Osteoblast (primary cell): ENCODE measurements around the gene STAC3. TPM values are rescaled to one million over a fixed set of nuclear protein-coding genes. Genes with fewer than 3 reads are reported as not detected.

Source experiments
- DNase-seq: peaks from one replicate; pipeline ENCODE4 v3.0.0; 2011; ENCODE audit warnings: low spot score, mixed read lengths; ENCODE audit not compliant: insufficient read length; ENCODE audit errors: missing footprints
- H2AFZ ChIP-seq: 2 replicates; pipeline ENCODE4 v1.6.0; 2011; ENCODE audit warnings: mild to moderate bottlenecking, low read length
- H3K27ac ChIP-seq: 2 replicates; pipeline ENCODE4 v1.5.1; 2011; ENCODE audit warnings: mild to moderate bottlenecking, low read depth, low read length, moderate library complexity
- H3K27me3 ChIP-seq: 2 replicates; pipeline ENCODE4 v1.6.0; 2012; ENCODE audit warnings: mild to moderate bottlenecking, control low read depth, inconsistent platforms, low read length, moderate library complexity; ENCODE audit not compliant: insufficient read depth
- H3K36me3 ChIP-seq: 2 replicates; pipeline ENCODE4 v1.5.1; 2011; ENCODE audit warnings: mild to moderate bottlenecking, low read length, control low read depth, moderate library complexity; ENCODE audit not compliant: insufficient read depth
- H3K4me1 ChIP-seq: 2 replicates; pipeline ENCODE4 v1.5.1; 2011; ENCODE audit warnings: mild to moderate bottlenecking, low read length, control low read depth, moderate library complexity; ENCODE audit not compliant: insufficient read depth
- H3K4me2 ChIP-seq: 2 replicates; pipeline ENCODE4 v1.6.0; 2011; ENCODE audit warnings: mild to moderate bottlenecking, low read length; ENCODE audit not compliant: insufficient read depth
- H3K4me3 ChIP-seq: fragments of 200-600 bp; sonication (generic); 3 replicates; pipeline ENCODE4 v1.5.1; 2012; ENCODE audit warnings: mild to moderate bottlenecking, low read length, inconsistent platforms; ENCODE audit not compliant: insufficient read depth
- H3K79me2 ChIP-seq: 2 replicates; pipeline ENCODE4 v1.6.0; 2012; ENCODE audit warnings: mild to moderate bottlenecking, low read length, control low read depth, inconsistent platforms; ENCODE audit not compliant: insufficient read depth
- H3K9me3 ChIP-seq: 2 replicates; pipeline ENCODE4 v1.5.1; 2011; ENCODE audit warnings: low read depth, low read length, control low read depth
- H4K20me1 ChIP-seq: 2 replicates; pipeline ENCODE4 v1.6.0; 2012; ENCODE audit warnings: mild to moderate bottlenecking, low read length, control low read depth; ENCODE audit not compliant: insufficient read depth
- total RNA-seq: library from RNA; depleted of rRNA; stranded (reverse); fragments of >200 nt; gene quantifications from 2 replicates; pipeline ENCODE4 v1.2.3, GENCODE V29; 2012
- TF ChIP-seq, protein P1 (sequence below): IDR thresholded peaks from 2 replicates; pipeline ENCODE4 v1.5.1; 2011; ENCODE audit warnings: mild to moderate bottlenecking, low read depth, low read length, moderate library complexity; ENCODE audit errors: extremely low read depth

The STAC3 gene
- total RNA-seq, 1 donor: 0.36 TPM

GRCh38 chr12:57198329-57198728 is 52.7 kb downstream of the STAC3 start:
- TF ChIP-seq, protein P1, sequence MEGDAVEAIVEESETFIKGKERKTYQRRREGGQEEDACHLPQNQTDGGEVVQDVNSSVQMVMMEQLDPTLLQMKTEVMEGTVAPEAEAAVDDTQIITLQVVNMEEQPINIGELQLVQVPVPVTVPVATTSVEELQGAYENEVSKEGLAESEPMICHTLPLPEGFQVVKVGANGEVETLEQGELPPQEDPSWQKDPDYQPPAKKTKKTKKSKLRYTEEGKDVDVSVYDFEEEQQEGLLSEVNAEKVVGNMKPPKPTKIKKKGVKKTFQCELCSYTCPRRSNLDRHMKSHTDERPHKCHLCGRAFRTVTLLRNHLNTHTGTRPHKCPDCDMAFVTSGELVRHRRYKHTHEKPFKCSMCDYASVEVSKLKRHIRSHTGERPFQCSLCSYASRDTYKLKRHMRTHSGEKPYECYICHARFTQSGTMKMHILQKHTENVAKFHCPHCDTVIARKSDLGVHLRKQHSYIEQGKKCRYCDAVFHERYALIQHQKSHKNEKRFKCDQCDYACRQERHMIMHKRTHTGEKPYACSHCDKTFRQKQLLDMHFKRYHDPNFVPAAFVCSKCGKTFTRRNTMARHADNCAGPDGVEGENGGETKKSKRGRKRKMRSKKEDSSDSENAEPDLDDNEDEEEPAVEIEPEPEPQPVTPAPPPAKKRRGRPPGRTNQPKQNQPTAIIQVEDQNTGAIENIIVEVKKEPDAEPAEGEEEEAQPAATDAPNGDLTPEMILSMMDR: no peak
- H3K27ac ChIP-seq: no peak overlapping the region
- H3K79me2 ChIP-seq: peaks cover 45% of the 10 kb centered on the region
- no peak overlapping the region for H3K4me3 ChIP-seq
- no peak for DNase-seq
- peaks cover 98% of the 10 kb centered on the region for H3K36me3 ChIP-seq
- H4K20me1 ChIP-seq: peaks cover 44% of the 10 kb centered on the region
- no peaks in the 10 kb centered on the region for H3K27me3 ChIP-seq
- H3K9me3 ChIP-seq: no peaks in the 10 kb centered on the region
- H3K4me1 ChIP-seq: no peaks in the 10 kb centered on the region
- H2AFZ ChIP-seq: no peak overlapping the region
- no peak overlapping the region for H3K4me2 ChIP-seq

- Histone ChIP-seq H3K27me3 (no peaks in the 10 kb centered on the region), H3K36me3 (peaks cover 97% of the 10 kb centered on the region), H3K4me2 (no peak overlapping the region), H3K4me1 (no peaks in the 10 kb centered on the region), H3K9me3 (no peaks in the 10 kb centered on the region), H2AFZ (no peak overlapping the region), H3K4me3 (no peak overlapping the region), H3K79me2 (peaks cover 48% of the 10 kb centered on the region), H4K20me1 (peaks cover 55% of the 10 kb centered on the region), H3K27ac (no peak overlapping the region)
- TF ChIP-seq, protein P1: no peak
- DNase-seq: no peak
These were observed 54.0 kb downstream of the STAC3 start for GRCh38 chr12:57196956-57197355.

- Histone ChIP-seq H3K79me2 (peaks cover 49% of the 10 kb centered on the region), H3K4me1 (no peaks in the 10 kb centered on the region), H3K4me3 (no peak overlapping the region), H4K20me1 (peaks cover 57% of the 10 kb centered on the region), H3K36me3 (peaks cover 97% of the 10 kb centered on the region), H3K4me2 (no peak overlapping the region), H3K9me3 (no peaks in the 10 kb centered on the region), H3K27me3 (no peaks in the 10 kb centered on the region), H2AFZ (no peak overlapping the region), H3K27ac (no peak overlapping the region)
- TF ChIP-seq, protein P1: no peak
- DNase-seq: no peak
These were observed 54.5 kb downstream of the STAC3 start for GRCh38 chr12:57196439-57196838.

DNA sequence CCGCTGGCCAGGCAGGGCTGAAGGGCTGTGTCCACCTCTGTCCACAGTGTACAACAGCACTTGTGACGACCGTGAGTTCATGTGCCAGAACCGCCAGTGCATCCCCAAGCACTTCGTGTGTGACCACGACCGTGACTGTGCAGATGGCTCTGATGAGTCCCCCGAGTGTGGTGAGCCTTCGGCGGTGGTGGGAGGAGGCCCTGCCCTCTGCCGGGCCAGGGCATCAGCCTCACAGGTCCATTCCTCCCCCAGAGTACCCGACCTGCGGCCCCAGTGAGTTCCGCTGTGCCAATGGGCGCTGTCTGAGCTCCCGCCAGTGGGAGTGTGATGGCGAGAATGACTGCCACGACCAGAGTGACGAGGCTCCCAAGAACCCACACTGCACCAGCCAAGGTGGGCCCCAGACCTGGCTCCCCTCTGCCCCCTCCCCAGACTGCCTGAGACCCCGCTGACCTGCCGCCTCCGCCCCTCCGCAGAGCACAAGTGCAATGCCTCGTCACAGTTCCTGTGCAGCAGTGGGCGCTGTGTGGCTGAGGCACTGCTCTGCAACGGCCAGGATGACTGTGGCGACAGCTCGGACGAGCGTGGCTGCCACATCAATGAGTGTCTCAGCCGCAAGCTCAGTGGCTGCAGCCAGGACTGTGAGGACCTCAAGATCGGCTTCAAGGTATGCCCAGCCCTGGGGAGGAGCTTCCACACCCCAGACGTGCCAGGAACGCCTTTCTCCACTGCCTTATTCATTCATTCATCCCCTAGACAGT is 55.2 kb downstream of the STAC3 start:
- Histone ChIP-seq H3K79me2 (peaks cover 46% of the 10 kb centered on the region), H3K4me3 (no peak overlapping the region), H3K9me3 (no peaks in the 10 kb centered on the region), H3K4me2 (no peak overlapping the region), H4K20me1 (peaks cover 57% of the 10 kb centered on the region), H3K27me3 (no peaks in the 10 kb centered on the region), H3K36me3 (peaks cover 97% of the 10 kb centered on the region), H3K4me1 (no peaks in the 10 kb centered on the region), H2AFZ (no peak overlapping the region), H3K27ac (no peak overlapping the region)
- no peak for DNase-seq
- TF ChIP-seq, protein P1: no peak
